ENCODE data around the gene BABAM1.

Gene BABAM1

GRCh38 chr19:17226002-17226933 is 41.0 kb upstream of the BABAM1 start, which contains the start of gene OCEL1:
OCEL1 (plus strand) TSS chr19:17226226; CDS start chr19:17226248, 22 bp downstream.
- Histone ChIP-seq H4K8ac (ENCODE audit: low read depth, low read length) (no peak within 1 kb of the TSS), H3K14ac (ENCODE audit: low read length) (peak within 1 kb of the TSS; percentile 71), H3K27me3 (ENCODE audit: control insufficient read depth in 3 of 3, insufficient read depth in 3 of 3, low read depth in 1 of 3, low read length in 3 of 3) (no peaks in the 10 kb centered on the region), H2AFZ (ENCODE audit: low read length) (peak within 1 kb of the TSS; percentile 99), H3K9me3 (replicated peaks in 1 of 2; ENCODE audit: control insufficient read depth in 2 of 2, insufficient read depth in 1 of 2, low read depth in 1 of 2, low read length in 2 of 2) (no peaks in the 10 kb centered on the region), H3K9ac (ENCODE audit: low read depth, low read length, poor library complexity) (peak within 1 kb of the TSS; percentile 88), H2BK15ac (ENCODE audit: low read length) (peak within 1 kb of the TSS; percentile 49), H4K91ac (ENCODE audit: low read depth, low read length, poor library complexity) (no peak within 1 kb of the TSS), H3K4me2 (ENCODE audit: insufficient read depth, low read length, poor library complexity, severe bottlenecking) (peak within 1 kb of the TSS; percentile 96), H3K4ac (ENCODE audit: low read length) (no peak within 1 kb of the TSS), H3K23ac (ENCODE audit: low read depth, low read length, poor library complexity) (peak within 1 kb of the TSS; percentile 98), H2AK5ac (ENCODE audit: low read depth, low read length) (peak within 1 kb of the TSS; percentile 94), H3K36me3 (replicated peaks in 1 of 2; ENCODE audit: control insufficient read depth in 2 of 2, insufficient read depth in 2 of 2, low read length in 2 of 2) (peaks cover 2 to 19% of the 10 kb centered on the region in 2 donors), H3K4me1 (ENCODE audit: control insufficient read depth in 2 of 2, insufficient read depth in 1 of 2, low read depth in 1 of 2, low read length in 2 of 2) (peaks cover 0 to 2% of the 10 kb centered on the region in 2 donors), H2BK120ac (ENCODE audit: low read depth, low read length) (peak within 1 kb of the TSS; percentile 81), H3K18ac (ENCODE audit: low read length) (peak within 1 kb of the TSS; percentile 99), H3K79me1 (ENCODE audit: low read depth, low read length) (peaks cover 4% of the 10 kb centered on the region), H2BK5ac (ENCODE audit: low read length) (peak within 1 kb of the TSS; percentile 66), H2BK12ac (ENCODE audit: low read length) (no peak within 1 kb of the TSS), H3K4me3 (ENCODE audit: low read length in 2 of 2) (peak within 1 kb of the TSS; percentile 63 to 85), H3K27ac (replicated peaks; ENCODE audit: low read length) (peak within 1 kb of the TSS; percentile 98)
- DNase-seq (ENCODE audit: low spot score) = peak; percentile 98
- WGBS, 2 donors (ENCODE audit: extremely low coverage in 2 of 2, insufficient read length in 2 of 2, insufficient replicate concordance in 1 of 2) = no CpG with 5 or more reads among the region's 90 CpGs

- no CpG with 5 or more reads among the region's 13 CpGs for WGBS, 2 donors (ENCODE audit: extremely low coverage in 2 of 2, insufficient read length in 2 of 2, insufficient replicate concordance in 1 of 2)
Measured at GRCh38 chr19:17227798-17228367, 39.4 kb upstream of the BABAM1 start.

GRCh38 chr19:17229890-17230289 is 37.4 kb upstream of the BABAM1 start:
- no peak overlapping the region for H3K27ac ChIP-seq (replicated peaks; ENCODE audit: low read length)
- H4K91ac ChIP-seq (ENCODE audit: low read depth, low read length, poor library complexity) = no peak overlapping the region
- no peak for DNase-seq (ENCODE audit: low spot score)
- H2BK120ac ChIP-seq (ENCODE audit: low read depth, low read length) = no peak overlapping the region
- H2AK5ac ChIP-seq (ENCODE audit: low read depth, low read length) = no peak overlapping the region
- H3K4me1 ChIP-seq (ENCODE audit: control insufficient read depth in 2 of 2, insufficient read depth in 1 of 2, low read depth in 1 of 2, low read length in 2 of 2) = peaks cover 0 to 7% of the 10 kb centered on the region in 2 donors
- H4K8ac ChIP-seq (ENCODE audit: low read depth, low read length) = no peak overlapping the region
- H2BK12ac ChIP-seq (ENCODE audit: low read length) = no peak overlapping the region
- H3K23ac ChIP-seq (ENCODE audit: low read depth, low read length, poor library complexity) = no peak overlapping the region
- H3K79me1 ChIP-seq (ENCODE audit: low read depth, low read length) = peaks cover 16% of the 10 kb centered on the region
- H3K27me3 ChIP-seq (ENCODE audit: control insufficient read depth in 3 of 3, insufficient read depth in 3 of 3, low read depth in 1 of 3, low read length in 3 of 3) = no peaks in the 10 kb centered on the region
- no CpG with 5 or more reads among the region's 3 CpGs for WGBS, 2 donors (ENCODE audit: extremely low coverage in 2 of 2, insufficient read length in 2 of 2, insufficient replicate concordance in 1 of 2)
- no peak overlapping the region for H2BK5ac ChIP-seq (ENCODE audit: low read length)
- no peak overlapping the region for H3K9ac ChIP-seq (ENCODE audit: low read depth, low read length, poor library complexity)
- no peaks in the 10 kb centered on the region for H3K9me3 ChIP-seq (replicated peaks in 1 of 2; ENCODE audit: control insufficient read depth in 2 of 2, insufficient read depth in 1 of 2, low read depth in 1 of 2, low read length in 2 of 2)
- H3K4ac ChIP-seq (ENCODE audit: low read length) = no peak overlapping the region
- no peak overlapping the region for H3K14ac ChIP-seq (ENCODE audit: low read length)
- no peak overlapping the region for H3K4me2 ChIP-seq (ENCODE audit: insufficient read depth, low read length, poor library complexity, severe bottlenecking)
- H3K4me3 ChIP-seq (ENCODE audit: low read length in 2 of 2) = no peak overlapping the region
- H3K36me3 ChIP-seq (replicated peaks in 1 of 2; ENCODE audit: control insufficient read depth in 2 of 2, insufficient read depth in 2 of 2, low read length in 2 of 2) = peaks cover 14 to 53% of the 10 kb centered on the region in 2 donors
- no peak overlapping the region for H2BK15ac ChIP-seq (ENCODE audit: low read length)
- no peak overlapping the region for H3K18ac ChIP-seq (ENCODE audit: low read length)
- no peak overlapping the region for H2AFZ ChIP-seq (ENCODE audit: low read length)

More at GRCh38 chr19:17227798-17228367, 39.4 kb upstream of the BABAM1 start:
- Histone ChIP-seq H4K91ac (ENCODE audit: low read depth, low read length, poor library complexity) (no peak overlapping the region), H2BK15ac (ENCODE audit: low read length) (peak overlapping the region; percentile 75), H3K14ac (ENCODE audit: low read length) (no peak overlapping the region), H3K23ac (ENCODE audit: low read depth, low read length, poor library complexity) (no peak overlapping the region), H2BK5ac (ENCODE audit: low read length) (peak overlapping the region; percentile 66), H3K79me1 (ENCODE audit: low read depth, low read length) (peaks cover 6% of the 10 kb centered on the region), H3K9ac (ENCODE audit: low read depth, low read length, poor library complexity) (no peak overlapping the region), H3K27ac (replicated peaks; ENCODE audit: low read length) (no peak overlapping the region), H2AFZ (ENCODE audit: low read length) (no peak overlapping the region), H4K8ac (ENCODE audit: low read depth, low read length) (no peak overlapping the region), H3K36me3 (replicated peaks in 1 of 2; ENCODE audit: control insufficient read depth in 2 of 2, insufficient read depth in 2 of 2, low read length in 2 of 2) (peaks cover 10 to 36% of the 10 kb centered on the region in 2 donors), H3K4me3 (ENCODE audit: low read length in 2 of 2) (no peak overlapping the region), H3K18ac (ENCODE audit: low read length) (peak overlapping the region; percentile 38), H3K4me1 (ENCODE audit: control insufficient read depth in 2 of 2, insufficient read depth in 1 of 2, low read depth in 1 of 2, low read length in 2 of 2) (peaks cover 0 to 2% of the 10 kb centered on the region in 2 donors), H3K9me3 (replicated peaks in 1 of 2; ENCODE audit: control insufficient read depth in 2 of 2, insufficient read depth in 1 of 2, low read depth in 1 of 2, low read length in 2 of 2) (no peaks in the 10 kb centered on the region), H2BK120ac (ENCODE audit: low read depth, low read length) (no peak overlapping the region), H3K4ac (ENCODE audit: low read length) (no peak overlapping the region), H3K27me3 (ENCODE audit: control insufficient read depth in 3 of 3, insufficient read depth in 3 of 3, low read depth in 1 of 3, low read length in 3 of 3) (no peaks in the 10 kb centered on the region), H2BK12ac (ENCODE audit: low read length) (no peak overlapping the region), H2AK5ac (ENCODE audit: low read depth, low read length) (peak overlapping the region; percentile 28), H3K4me2 (ENCODE audit: insufficient read depth, low read length, poor library complexity, severe bottlenecking) (no peak overlapping the region)
- DNase-seq (ENCODE audit: low spot score) = no peak

- Histone ChIP-seq H4K8ac (ENCODE audit: low read depth, low read length) (no peak overlapping the region), H2BK12ac (ENCODE audit: low read length) (no peak overlapping the region), H3K18ac (ENCODE audit: low read length) (no peak overlapping the region), H3K79me1 (ENCODE audit: low read depth, low read length) (peaks cover 20% of the 10 kb centered on the region), H3K4me2 (ENCODE audit: insufficient read depth, low read length, poor library complexity, severe bottlenecking) (no peak overlapping the region), H2AK5ac (ENCODE audit: low read depth, low read length) (no peak overlapping the region), H3K9me3 (replicated peaks in 1 of 2; ENCODE audit: control insufficient read depth in 2 of 2, insufficient read depth in 1 of 2, low read depth in 1 of 2, low read length in 2 of 2) (no peaks in the 10 kb centered on the region), H3K14ac (ENCODE audit: low read length) (peak overlapping the region; percentile 56), H2BK15ac (ENCODE audit: low read length) (no peak overlapping the region), H4K91ac (ENCODE audit: low read depth, low read length, poor library complexity) (no peak overlapping the region), H3K23ac (ENCODE audit: low read depth, low read length, poor library complexity) (no peak overlapping the region), H3K4me1 (ENCODE audit: control insufficient read depth in 2 of 2, insufficient read depth in 1 of 2, low read depth in 1 of 2, low read length in 2 of 2) (peaks cover 4 to 12% of the 10 kb centered on the region in 2 donors), H2BK120ac (ENCODE audit: low read depth, low read length) (no peak overlapping the region), H3K4ac (ENCODE audit: low read length) (no peak overlapping the region), H3K9ac (ENCODE audit: low read depth, low read length, poor library complexity) (no peak overlapping the region), H2AFZ (ENCODE audit: low read length) (no peak overlapping the region), H3K27me3 (ENCODE audit: control insufficient read depth in 3 of 3, insufficient read depth in 3 of 3, low read depth in 1 of 3, low read length in 3 of 3) (no peaks in the 10 kb centered on the region), H2BK5ac (ENCODE audit: low read length) (no peak overlapping the region), H3K4me3 (ENCODE audit: low read length in 2 of 2) (no peak overlapping the region), H3K27ac (replicated peaks; ENCODE audit: low read length) (no peak overlapping the region), H3K36me3 (replicated peaks in 1 of 2; ENCODE audit: control insufficient read depth in 2 of 2, insufficient read depth in 2 of 2, low read length in 2 of 2) (peaks cover 14 to 68% of the 10 kb centered on the region in 2 donors)
- no CpG with 5 or more reads among the region's 25 CpGs for WGBS, 2 donors (ENCODE audit: extremely low coverage in 2 of 2, insufficient read length in 2 of 2, insufficient replicate concordance in 1 of 2)
- no peak for DNase-seq (ENCODE audit: low spot score)
Measured at GRCh38 chr19:17232258-17232657, 35.0 kb upstream of the BABAM1 start.
